Astrocyte (in vitro differentiated cells and primary cell): ENCODE results near the gene F12. TPM values are rescaled to one million over a fixed set of nuclear protein-coding genes. Genes with fewer than 3 reads are reported as not detected.

Experiments
- DNase-seq: peaks from one replicate; pipeline ENCODE4 v3.0.0-alpha.2; 2010; ENCODE audit warnings: low read depth
- FAIRE-seq: peaks from 2 replicates; lab custom pipeline; 2011; peaks lifted over from hg19 to GRCh38; lab: Jason Lieb, UNC
- H2AFZ ChIP-seq: 2 replicates; pipeline ENCODE4 v1.6.0; 2012; ENCODE audit warnings: low read depth, low read length, inconsistent platforms
- H3K27ac ChIP-seq: 2 replicates; pipeline ENCODE4 v1.5.1; 2011; ENCODE audit warnings: low read depth, low read length, inconsistent platforms
- H3K27me3 ChIP-seq: 2 replicates; pipeline ENCODE4 v1.6.0; 2011; ENCODE audit warnings: low read length, inconsistent platforms; ENCODE audit not compliant: insufficient read depth
- H3K36me3 ChIP-seq: 2 replicates; pipeline ENCODE4 v1.5.1; 2011; ENCODE audit warnings: low read length, inconsistent platforms; ENCODE audit not compliant: insufficient read depth
- H3K4me1 ChIP-seq: 2 replicates; pipeline ENCODE4 v1.5.1; 2011; ENCODE audit warnings: low read length, inconsistent platforms; ENCODE audit not compliant: insufficient read depth
- H3K4me2 ChIP-seq: 2 replicates; pipeline ENCODE4 v1.6.0; 2012; ENCODE audit warnings: low read length, inconsistent platforms
- H3K4me3 ChIP-seq: 2 replicates; pipeline ENCODE4 v1.5.1; 2011; ENCODE audit warnings: low read depth, mild to moderate bottlenecking, low read length, inconsistent platforms; ENCODE audit not compliant: insufficient read depth
- H3K79me2 ChIP-seq: 2 replicates; pipeline ENCODE4 v1.6.0; 2012; ENCODE audit warnings: mild to moderate bottlenecking, low read length, inconsistent platforms; ENCODE audit not compliant: insufficient read depth
- H3K9ac ChIP-seq: 2 replicates; pipeline ENCODE4 v1.6.0; 2012; ENCODE audit warnings: mild to moderate bottlenecking, low read length, inconsistent platforms
- H3K9me3 ChIP-seq: 2 replicates; pipeline ENCODE4 v1.5.1; 2012; ENCODE audit warnings: low read depth, mild to moderate bottlenecking, low read length, inconsistent platforms; ENCODE audit not compliant: insufficient read depth
- H4K20me1 ChIP-seq: 2 replicates; pipeline ENCODE4 v1.6.0; 2012; ENCODE audit warnings: low read length, inconsistent platforms; ENCODE audit not compliant: insufficient read depth
- H3K27ac Mint-ChIP-seq: one replicate; pipeline ENCODE4 v1.8.0; 2021; ENCODE audit warnings: mild to moderate bottlenecking, mixed read lengths; ENCODE audit not compliant: unreplicated experiment
- H3K27me3 Mint-ChIP-seq: one replicate; pipeline ENCODE4 v1.8.0; 2021; ENCODE audit warnings: low read depth, mixed read lengths; ENCODE audit not compliant: unreplicated experiment
- H3K36me3 Mint-ChIP-seq: one replicate; pipeline ENCODE4 v1.8.0; 2021; ENCODE audit warnings: low read depth, mixed read lengths; ENCODE audit not compliant: unreplicated experiment
- H3K4me1 Mint-ChIP-seq: one replicate; pipeline ENCODE4 v1.8.0; 2021; ENCODE audit warnings: low read depth, mixed read lengths; ENCODE audit not compliant: unreplicated experiment
- H3K4me3 Mint-ChIP-seq: one replicate; pipeline ENCODE4 v1.8.0; 2021; ENCODE audit warnings: mild to moderate bottlenecking, moderate library complexity, mixed read lengths; ENCODE audit not compliant: unreplicated experiment
- H3K9me3 Mint-ChIP-seq: one replicate; pipeline ENCODE4 v1.8.0; 2021; ENCODE audit warnings: mild to moderate bottlenecking, mixed read lengths; ENCODE audit not compliant: unreplicated experiment
- CTCF ChIP-seq: IDR thresholded peaks from 2 replicates; pipeline ENCODE4 v1.5.1; 2011; ENCODE audit warnings: low read depth, mild to moderate bottlenecking, inconsistent platforms, low read length, moderate library complexity; ENCODE audit not compliant: insufficient read depth
- EZH2 ChIP-seq: IDR thresholded peaks from 2 replicates; pipeline ENCODE4 v1.6.1; 2012; ENCODE audit warnings: mild to moderate bottlenecking, low read length, inconsistent platforms; ENCODE audit not compliant: insufficient read depth
- total RNA-seq: library from RNA; stranded (reverse); gene quantifications from 2 replicates; pipeline ENCODE4 v1.2.1, GENCODE V29; 2021

Gene F12
- total RNA-seq, 1 donor from 2014 or later: 3.0 TPM

GRCh38 chr5:177388521-177389052 lies 20.8 kb downstream of the F12 start:
- H2AFZ ChIP-seq: no peak overlapping the region
- Mint-ChIP-seq H3K4me1 (peaks cover 23% of the 10 kb centered on the region), H3K36me3 (no peaks in the 10 kb centered on the region), H3K27ac (peak overlapping the region; percentile 15), H3K27me3 (peaks cover 42% of the 10 kb centered on the region), H3K4me3 (peak overlapping the region; percentile 34), H3K9me3 (peaks cover 1% of the 10 kb centered on the region)
- H3K9me3 ChIP-seq: no peaks in the 10 kb centered on the region
- H3K27ac ChIP-seq: no peak overlapping the region
- H3K27me3 ChIP-seq: peaks cover 3% of the 10 kb centered on the region
- no peaks in the 10 kb centered on the region for H3K79me2 ChIP-seq
- DNase-seq (no peak), FAIRE-seq (no peak)
- no peaks in the 10 kb centered on the region for H3K36me3 ChIP-seq
- no peak for TF ChIP-seq EZH2
- TF ChIP-seq CTCF: no peak
- H3K4me2 ChIP-seq: peak overlapping the region; percentile 77
- H3K4me1 ChIP-seq: peaks cover 19% of the 10 kb centered on the region
- peak overlapping the region; percentile 41 for H3K9ac ChIP-seq
- H3K4me3 ChIP-seq: no peak overlapping the region
- H4K20me1 ChIP-seq: peaks cover 17% of the 10 kb centered on the region

GRCh38 chr5:177387405-177387804 lies 22.0 kb downstream of the F12 start:
- H3K27ac Mint-ChIP-seq: no peak overlapping the region
- Histone ChIP-seq H2AFZ (no peak overlapping the region), H3K27me3 (peaks cover 12% of the 10 kb centered on the region), H3K4me1 (peaks cover 19% of the 10 kb centered on the region), H3K36me3 (no peaks in the 10 kb centered on the region), H4K20me1 (peaks cover 17% of the 10 kb centered on the region), H3K27ac (no peak overlapping the region), H3K9me3 (no peaks in the 10 kb centered on the region), H3K4me2 (no peak overlapping the region), H3K79me2 (no peaks in the 10 kb centered on the region), H3K4me3 (no peak overlapping the region), H3K9ac (no peak overlapping the region)
- no peak overlapping the region for H3K4me3 Mint-ChIP-seq
- no peak for TF ChIP-seq EZH2
- TF ChIP-seq CTCF: no peak
- no peaks in the 10 kb centered on the region for H3K36me3 Mint-ChIP-seq
- FAIRE-seq (no peak), DNase-seq (no peak)
- H3K9me3 Mint-ChIP-seq: peaks cover 1% of the 10 kb centered on the region
- H3K4me1 Mint-ChIP-seq: peaks cover 23% of the 10 kb centered on the region
- H3K27me3 Mint-ChIP-seq: peaks cover 45% of the 10 kb centered on the region

- no peak for TF ChIP-seq CTCF
- TF ChIP-seq EZH2: no peak
- Mint-ChIP-seq H3K4me1 (peaks cover 23% of the 10 kb centered on the region), H3K27ac (no peak overlapping the region), H3K27me3 (peaks cover 44% of the 10 kb centered on the region), H3K4me3 (no peak overlapping the region), H3K9me3 (peaks cover 1% of the 10 kb centered on the region), H3K36me3 (no peaks in the 10 kb centered on the region)
- Histone ChIP-seq H3K36me3 (no peaks in the 10 kb centered on the region), H3K4me3 (no peak overlapping the region), H4K20me1 (peaks cover 17% of the 10 kb centered on the region), H3K27me3 (peaks cover 12% of the 10 kb centered on the region), H2AFZ (no peak overlapping the region), H3K9ac (no peak overlapping the region), H3K9me3 (no peaks in the 10 kb centered on the region), H3K4me2 (no peak overlapping the region), H3K27ac (no peak overlapping the region), H3K4me1 (peaks cover 19% of the 10 kb centered on the region), H3K79me2 (no peaks in the 10 kb centered on the region)
- FAIRE-seq (no peak), DNase-seq (no peak)
Measured at GRCh38 chr5:177386542-177386941, 22.8 kb downstream of the F12 start.
